ENCODE measurements around the gene KLHDC4. TPM values are rescaled to one million over a fixed set of nuclear protein-coding genes. Genes with fewer than 3 reads are reported as not detected.

Gene KLHDC4
- polyA plus RNA-seq, 1 donor, result 34.0 TPM

GRCh38 chr16:87661561-87661960 is 104.2 kb downstream of the KLHDC4 start:
- H3K27me3 ChIP-seq (ENCODE audit: control insufficient read depth, insufficient read depth, low read length), result no peaks in the 10 kb centered on the region
- DNase-seq, result peak; percentile 7 to 47
- H3K27ac ChIP-seq (ENCODE audit: low read length), result no peak overlapping the region
- WGBS (ENCODE audit: insufficient coverage, low lambda C conversion rate), result 43% methylated on average over 2 of the region's 16 CpGs
- H3K36me3 ChIP-seq (ENCODE audit: control insufficient read depth, insufficient read depth, low read length), result no peaks in the 10 kb centered on the region
- no peaks in the 10 kb centered on the region for H3K4me1 ChIP-seq (ENCODE audit: control insufficient read depth, insufficient read depth, low read length)
- H3K9me3 ChIP-seq (ENCODE audit: control insufficient read depth, low read depth, low read length), result no peaks in the 10 kb centered on the region
- no peak overlapping the region for H3K4me3 ChIP-seq (ENCODE audit: low read length)

- H3K9me3 ChIP-seq (ENCODE audit: control insufficient read depth, low read depth, low read length), result no peaks in the 10 kb centered on the region
- no peak overlapping the region for H3K4me3 ChIP-seq (ENCODE audit: low read length)
- no CpG with 5 or more reads among the region's 14 CpGs for WGBS (ENCODE audit: insufficient coverage, low lambda C conversion rate)
- H3K27me3 ChIP-seq (ENCODE audit: control insufficient read depth, insufficient read depth, low read length), result no peaks in the 10 kb centered on the region
- H3K36me3 ChIP-seq (ENCODE audit: control insufficient read depth, insufficient read depth, low read length), result no peaks in the 10 kb centered on the region
- no peak overlapping the region for H3K27ac ChIP-seq (ENCODE audit: low read length)
- H3K4me1 ChIP-seq (ENCODE audit: control insufficient read depth, insufficient read depth, low read length), result no peaks in the 10 kb centered on the region
- DNase-seq, result no peak
These were observed 107.1 kb downstream of the KLHDC4 start for GRCh38 chr16:87658564-87659225.

Other genes with a start within 250 kb of the KLHDC4 start
- 2.2 TPM for gene JPH3, start 163.5 kb downstream of the KLHDC4 start, polyA plus RNA-seq
- gene SLC7A5, start 103.5 kb upstream of the KLHDC4 start, polyA plus RNA-seq, result 15.0 TPM
- 0.03 TPM for gene CA5A, start 170.5 kb upstream of the KLHDC4 start, polyA plus RNA-seq
- gene BANP, start 185.4 kb upstream of the KLHDC4 start, polyA plus RNA-seq, result 16.2 TPM

All from large intestine (tissue), 3 donors.